GM12878 (cell line): ENCODE results near the gene ARHGAP22. TPM values are rescaled to one million over a fixed set of nuclear protein-coding genes. Genes with fewer than 3 reads are reported as not detected.
A peak's percentile ranks its signal among the peaks of the same experiment; 100 is the strongest.

Experiments used
- ATAC-seq: fragments of 200-7000 bp; cut with Tn5 transposase; 3 replicates; pipeline ENCODE4 v1.9.1; 2020; ENCODE audit warnings: mild to moderate bottlenecking, moderate library complexity
- BruUV-seq: library from RNA; stranded (reverse); fragments of 400-500 nt; replicated peaks from 2 replicates; lab custom pipeline; 2021; lab: Mats Ljungman, UMichigan
- CTCF ChIA-PET: fragments of 300-600 bp; sonication (Branson Sonifier 250); formaldehyde crosslinking; extraction: SDS; loops from one replicate; lab custom pipeline; 2021; ENCODE audit warnings: inconsistent platforms; lab: Yijun Ruan, JAX
- POLR2A ChIA-PET: fragments of 350-600 bp; formaldehyde crosslinking; extraction: SDS; loops from one replicate; lab custom pipeline; 2021; ENCODE audit warnings: inconsistent platforms; lab: Charles Lee
- RAD21 ChIA-PET: fragments of 300-600 bp; sonication (Branson Sonifier 250); formaldehyde crosslinking; loops from one replicate; lab custom pipeline; 2023; ENCODE audit warnings: antibody characterized with exemption; ENCODE audit not compliant: unreplicated experiment; lab: Charles Lee
- SMC1A ChIA-PET: fragments of 300-600 bp; sonication (Branson Sonifier 250); formaldehyde crosslinking; loops from one replicate; lab custom pipeline; 2023; ENCODE audit not compliant: unreplicated experiment, uncharacterized antibody; lab: Charles Lee
- DNase-seq: peaks from one replicate; pipeline ENCODE4 v3.0.0-alpha.2; 2011; ENCODE audit warnings: low read depth, low spot score
- FAIRE-seq: peaks from 3 replicates; lab custom pipeline; 2011; peaks lifted over from hg19 to GRCh38; lab: Jason Lieb, UNC
- H2AFZ ChIP-seq: 2 replicates; pipeline ENCODE4 v1.6.0; 2011; ENCODE audit warnings: low read depth, low read length, control low read depth; ENCODE audit not compliant: control insufficient read depth
- H3K27ac ChIP-seq: 2 replicates; pipeline ENCODE4 v1.5.1; 2011; ENCODE audit warnings: control low read depth; ENCODE audit not compliant: control insufficient read depth, insufficient read depth
- H3K27me3 ChIP-seq, 2 experiments: replicated peaks in 1 of 2; 2 replicates each; pipeline versions ENCODE4 v1.6.0 to v1.6.1; 2011; ENCODE audit warnings: low read length in 1 of 2; ENCODE audit not compliant: control insufficient read depth in 2 of 2, insufficient read depth in 2 of 2
- H3K36me3 ChIP-seq, 2 experiments: 2 replicates each; pipeline ENCODE4 v1.5.1; 2011; ENCODE audit warnings: low read length in 1 of 2; ENCODE audit not compliant: control insufficient read depth in 2 of 2, insufficient read depth in 2 of 2
- H3K4me1 ChIP-seq: 2 replicates; pipeline ENCODE4 v1.6.1; 2011; ENCODE audit warnings: mild to moderate bottlenecking, low read length, moderate library complexity, mixed read lengths; ENCODE audit not compliant: control insufficient read depth, insufficient read depth
- H3K4me2 ChIP-seq: 2 replicates; pipeline ENCODE4 v1.6.0; 2011; ENCODE audit warnings: control low read depth; ENCODE audit not compliant: control insufficient read depth, insufficient read depth
- H3K4me3 ChIP-seq: fragments of 200-600 bp; sonication (generic); 2 replicates; pipeline ENCODE4 v1.5.1; 2016
- H3K79me2 ChIP-seq: 2 replicates; pipeline ENCODE4 v1.6.0; 2011; ENCODE audit warnings: low read length; ENCODE audit not compliant: control insufficient read depth, insufficient read depth
- H3K9ac ChIP-seq: 2 replicates; pipeline ENCODE4 v1.8.0; 2011; ENCODE audit warnings: low read length, control low read depth, mixed read lengths; ENCODE audit not compliant: control insufficient read depth, insufficient read depth
- H3K9me3 ChIP-seq: replicated peaks from 3 replicates; pipeline ENCODE4 v1.5.1; 2011; ENCODE audit warnings: mild to moderate bottlenecking, low read length; ENCODE audit not compliant: control insufficient read depth, insufficient read depth
- H4K20me1 ChIP-seq: 2 replicates; pipeline ENCODE4 v1.6.0; 2011; ENCODE audit not compliant: control insufficient read depth, insufficient read depth
- CREM ChIP-seq: IDR thresholded peaks from 2 replicates; pipeline ENCODE4 v1.6.1; 2014; ENCODE audit warnings: antibody characterized with exemption, low read depth
- E2F8 ChIP-seq: fragments of 450-650 bp; IDR thresholded peaks from 2 replicates; pipeline ENCODE4 v1.6.1; 2018; ENCODE audit warnings: mild to moderate bottlenecking, low read depth, moderate library complexity; ENCODE audit not compliant: partially characterized antibody
- WGBS: methylation state at CpG from one replicate; pipeline ENCODE4 v1.1.6; 2016; ENCODE audit warnings: low lambda C conversion rate; ENCODE audit not compliant: insufficient replicate concordance, insufficient coverage; ENCODE audit errors: missing lambda C conversion rate; 5-methylcytosine and 5-hydroxymethylcytosine counted together
- in situ Hi-C: fragments of 300-500 bp; cut with MboI; formaldehyde crosslinking; loops from 9 replicates; pipeline ENCODE4 v1.14.3; 2018; ENCODE audit warnings: mixed read lengths
- intact Hi-C: fragments of 100-400 bp; cut with micrococcal nuclease; formaldehyde crosslinking; loops from one replicate; pipeline ENCODE4 v1.14.2; 2022; ENCODE audit not compliant: unreplicated experiment
- polyA plus RNA-seq, 11 experiments: library from polyadenylated mRNA; depleted of rRNA in 4 of 11; unstranded in 6 of 11; stranded (reverse) in 5 of 11; fragments of >200 nt; fragmentation: Nextera tagmentation in 4 of 11; fragmentation: Illumina TruSeq in 1 of 11; extraction: Ambion mirVana in 4 of 11; extraction: Trizol in 1 of 11; gene quantifications; 1 replicate in 1 of 11; 2 replicates in 10 of 11; pipeline versions ENCODE4 v1.2.1 to v1.2.3, GENCODE V29; 2011 to 2016; ENCODE audit warnings: inconsistent platforms in 2 of 11, missing spikeins in 2 of 11, low read depth in 1 of 11
- total RNA-seq, 4 experiments: library from RNA; depleted of rRNA in 3 of 4; stranded (reverse); fragments of >200 nt in 3 of 4; fragmentation: Illumina TruSeq in 1 of 4; extraction: Trizol in 1 of 4; gene quantifications; 2 replicates each; pipeline versions ENCODE4 v1.2.1 to v1.2.3, GENCODE V29; 2013 to 2021

ARHGAP22 gene
- total and polyA plus RNA-seq, 10 of the 15 experiments (the other 5 are each of a cell fraction or from before 2014, with no cell fraction given): 0.07 to 0.61 (median 0.18) TPM; not detected in 5

- ChIA-PET RAD21 (interaction anchor here (1.5 kb wide), 1 partner anchor 51 kb away, joined by 3 read pairs; no protein-coding TSS in a partner anchor), SMC1A (interaction anchor here (0.6 to 2.2 kb wide), 5 partner anchors 13 to 386 kb away, joined by 3 to 8 read pairs (median 3); no protein-coding TSS in a partner anchor), CTCF (interaction anchor here (0.9 to 1.4 kb wide), 3 partner anchors 8 to 56 kb away, joined by 3 to 5 read pairs (median 3); no protein-coding TSS in a partner anchor), POLR2A (interaction anchor here (1.4 kb wide), 1 partner anchor 12 kb away, joined by 4 read pairs; no protein-coding TSS in a partner anchor)
- H2AFZ ChIP-seq: no peak overlapping the region
- 100% methylated on average over 1 of the region's 1 CpG for WGBS
- FAIRE-seq (no peak), DNase-seq (no peak), ATAC-seq (peak; percentile 48)
- no peak overlapping the region for H3K4me2 ChIP-seq
- TF ChIP-seq CREM (no peak), E2F8 (no peak)
- H3K79me2 ChIP-seq: no peaks in the 10 kb centered on the region
- H3K27me3 ChIP-seq: no peaks in the 10 kb centered on the region
- no TSS peak for BruUV-seq
- H3K36me3 ChIP-seq: peaks cover 0 to 6% of the 10 kb centered on the region in 2 experiments; a peak in 2 of 4 replicates
- H4K20me1 ChIP-seq: no peaks in the 10 kb centered on the region
- H3K4me1 ChIP-seq: no peaks in the 10 kb centered on the region
- H3K4me3 ChIP-seq: no peak overlapping the region
- H3K27ac ChIP-seq: peak overlapping the region; percentile 24; the same call in 1 of the 2 replicates
- intact Hi-C loops: no loop called here
- H3K9ac ChIP-seq: no peak overlapping the region
- in situ Hi-C loops: no loop called here
- H3K9me3 ChIP-seq: peaks cover 2% of the 10 kb centered on the region; the same call in 1 of the 3 replicates
Measured at GRCh38 chr10:48417374-48417773, 187.5 kb downstream of the ARHGAP22 start.
